ENCODE results near the gene FGF1. TPM values are rescaled to one million over a fixed set of nuclear protein-coding genes. Genes with fewer than 3 reads are reported as not detected.

FGF1 gene
- total and polyA plus RNA-seq, 2 donors (not counting 3 experiments of a cell fraction or from before 2014, with no cell fraction given): not detected

- DNase-seq (ENCODE audit: low read depth, low spot score): no peak
- H3K4me2 ChIP-seq (ENCODE audit: insufficient read depth, low read length): no peak overlapping the region
- FAIRE-seq: no peak
- ChIA-PET POLR2A (interaction anchor here (1.3 kb wide), 1 partner anchor 193 kb away, joined by 3 read pairs; no protein-coding TSS in a partner anchor), CTCF (interaction anchor here (1.0 to 12.7 kb wide), 21 partner anchors 12 to 407 kb away, joined by 3 to 128 read pairs (median 4); partner anchors contain the start of gene SPRY4)
- intact Hi-C loops (cut with micrococcal nuclease): loop anchor here (1.0 to 5.0 kb wide), 5 partner anchors 103 to 548 kb away; no protein-coding TSS in a partner anchor
- H3K36me3 ChIP-seq (ENCODE audit: control insufficient read depth in 2 of 2, extremely low read depth in 1 of 2, insufficient read depth in 2 of 2, low read length in 2 of 2): no peaks in the 10 kb centered on the region
- H3K4me1 ChIP-seq (ENCODE audit: control insufficient read depth, extremely low read depth, insufficient read depth, low read length): peaks cover 26% of the 10 kb centered on the region
- H3K9ac ChIP-seq (replicated peaks; ENCODE audit: extremely low read depth, insufficient read depth, low read length): no peak overlapping the region
- dilution Hi-C loops (cut with MboI; ENCODE audit: extremely low pct_ligation_motif_present, low sequenced_read_pairs): loop anchor here (5.0 kb wide), 1 partner anchor 398 kb away; no protein-coding TSS in a partner anchor
- H3K9me3 ChIP-seq (replicated peaks; ENCODE audit: control insufficient read depth, insufficient read depth, low read length): no peaks in the 10 kb centered on the region
- no peaks in the 10 kb centered on the region for H3K27me3 ChIP-seq (ENCODE audit: control insufficient read depth in 2 of 2, insufficient read depth in 2 of 2, low read length in 2 of 2)
- no peaks in the 10 kb centered on the region for H4K20me1 ChIP-seq (replicated peaks; ENCODE audit: control insufficient read depth, extremely low read depth, insufficient read depth, low read length)
- no peak overlapping the region for H3K27ac ChIP-seq (ENCODE audit: insufficient read depth, low read depth, low read length)
- TF ChIP-seq EZH2 (IDR thresholded peaks at IDR 0.05; ENCODE audit: borderline replicate concordance, low read depth, low read length, severe bottlenecking) (no peak), POLR2AphosphoS5 (IDR thresholded peaks at IDR 0.05; ENCODE audit: insufficient read depth, low read depth, low read length) (no peak), MAX (IDR thresholded peaks at IDR 0.05; ENCODE audit: insufficient read depth, insufficient read length) (no peak), JUN (IDR thresholded peaks at IDR 0.05; ENCODE audit: borderline replicate concordance, insufficient read depth, insufficient read length, low read depth) (no peak), GATA2 (IDR thresholded peaks at IDR 0.05; ENCODE audit: insufficient read depth, insufficient read length, low read depth, low read length) (no peak), FOS (IDR thresholded peaks at IDR 0.05; ENCODE audit: borderline replicate concordance, insufficient read depth, low read length) (no peak), POLR2A (IDR thresholded peaks at IDR 0.05; ENCODE audit: low read depth, low read length) (no peak), MYC (IDR thresholded peaks at IDR 0.05; ENCODE audit: low read depth, low read length) (no peak)
- TF ChIP-seq, protein P1, sequence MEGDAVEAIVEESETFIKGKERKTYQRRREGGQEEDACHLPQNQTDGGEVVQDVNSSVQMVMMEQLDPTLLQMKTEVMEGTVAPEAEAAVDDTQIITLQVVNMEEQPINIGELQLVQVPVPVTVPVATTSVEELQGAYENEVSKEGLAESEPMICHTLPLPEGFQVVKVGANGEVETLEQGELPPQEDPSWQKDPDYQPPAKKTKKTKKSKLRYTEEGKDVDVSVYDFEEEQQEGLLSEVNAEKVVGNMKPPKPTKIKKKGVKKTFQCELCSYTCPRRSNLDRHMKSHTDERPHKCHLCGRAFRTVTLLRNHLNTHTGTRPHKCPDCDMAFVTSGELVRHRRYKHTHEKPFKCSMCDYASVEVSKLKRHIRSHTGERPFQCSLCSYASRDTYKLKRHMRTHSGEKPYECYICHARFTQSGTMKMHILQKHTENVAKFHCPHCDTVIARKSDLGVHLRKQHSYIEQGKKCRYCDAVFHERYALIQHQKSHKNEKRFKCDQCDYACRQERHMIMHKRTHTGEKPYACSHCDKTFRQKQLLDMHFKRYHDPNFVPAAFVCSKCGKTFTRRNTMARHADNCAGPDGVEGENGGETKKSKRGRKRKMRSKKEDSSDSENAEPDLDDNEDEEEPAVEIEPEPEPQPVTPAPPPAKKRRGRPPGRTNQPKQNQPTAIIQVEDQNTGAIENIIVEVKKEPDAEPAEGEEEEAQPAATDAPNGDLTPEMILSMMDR (IDR thresholded peaks at IDR 0.05; ENCODE audit: extremely low read depth in 1 of 2, insufficient read depth in 1 of 2, low read depth in 1 of 2, low read length in 2 of 2): no peak
- H2AFZ ChIP-seq (ENCODE audit: low read depth, low read length): no peak overlapping the region
- BruUV-seq (replicated peaks): no TSS peak
- H3K9me1 ChIP-seq (replicated peaks; ENCODE audit: control insufficient read depth, extremely low read depth, insufficient read depth, low read length): no peaks in the 10 kb centered on the region
- H3K4me3 ChIP-seq (replicated peaks in 1 of 3; ENCODE audit: insufficient read depth in 1 of 3, low read depth in 1 of 3, low read length in 3 of 3): no peak overlapping the region
- no peaks in the 10 kb centered on the region for H3K79me2 ChIP-seq (ENCODE audit: control insufficient read depth, insufficient read depth, low read length)
Observed at GRCh38 chr5:142549834-142550233, 136.1 kb downstream of the FGF1 start.

All from endothelial cell of umbilical vein (primary cell).